ENCODE results near the gene NENF.

- TF ChIP-seq POLR2A (IDR thresholded peaks at IDR 0.05) = no peak
- TF ChIP-seq CTCF (IDR thresholded peaks at IDR 0.05) = no peak
These were observed 26.9 kb downstream of the NENF start for GRCh38 chr1:212459656-212460055.
